Limb (tissue), 2 donors: ENCODE results near the gene C1orf21.
A peak's percentile ranks its signal among the peaks of the same experiment; 100 is the strongest.
"Not testable (repeated sequence)": the region's sequence is repeated elsewhere in the genome, so short reads cannot be mapped to it uniquely, and the experiment has no call there.

ENCODE experiments used
- DNase-seq, 2 donors: peaks; one replicate each; pipeline ENCODE4 v3.0.0-alpha.2; 2016; ENCODE audit errors: extremely low spot score in 2 of 2

The C1orf21 gene, protein sequence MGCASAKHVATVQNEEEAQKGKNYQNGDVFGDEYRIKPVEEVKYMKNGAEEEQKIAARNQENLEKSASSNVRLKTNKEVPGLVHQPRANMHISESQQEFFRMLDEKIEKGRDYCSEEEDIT

DNA sequence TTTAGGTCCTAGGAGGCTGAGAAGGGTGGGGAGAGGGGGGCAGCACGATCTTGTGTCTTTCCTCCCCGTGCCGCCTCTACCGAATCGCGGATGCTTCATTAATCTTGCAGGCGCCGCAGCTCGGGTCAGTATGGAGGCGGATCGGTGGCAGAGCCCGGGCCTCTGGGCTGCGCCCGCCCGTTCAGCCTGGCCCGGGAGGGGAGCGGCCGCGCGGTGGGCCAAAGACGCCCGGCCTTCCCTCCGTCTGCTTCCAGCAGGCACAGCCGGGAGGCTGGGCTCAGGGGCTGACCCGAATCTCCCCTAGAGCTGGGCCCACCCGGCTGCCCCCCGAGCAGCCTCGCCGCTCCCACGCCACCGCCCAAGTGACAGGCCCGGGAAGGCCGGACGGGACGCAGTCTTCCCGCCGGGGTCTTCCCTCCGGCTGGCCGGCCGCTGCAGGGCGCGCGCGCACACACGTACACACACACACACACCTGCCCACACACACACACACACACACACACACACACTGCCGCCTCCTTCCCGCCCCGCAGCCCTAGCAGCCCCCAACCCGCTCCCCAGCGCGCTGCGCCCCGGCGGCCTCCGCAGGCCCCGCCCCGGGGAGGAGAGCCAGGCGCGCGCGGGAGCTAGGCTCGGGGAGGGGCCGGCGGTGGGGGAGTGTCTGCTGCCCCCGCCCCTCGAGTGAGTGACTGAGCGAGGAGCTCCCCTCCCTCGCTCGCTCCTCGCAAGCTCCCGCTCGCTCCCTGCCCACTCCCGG is at the start of gene C1orf21:
Gene C1orf21 (plus strand): TSS at position 718 of the 757 bp plus-strand sequence. CDS start 90,481 bp downstream, outside the sequence.
- peak; percentile 94 to 96 for DNase-seq

DNA sequence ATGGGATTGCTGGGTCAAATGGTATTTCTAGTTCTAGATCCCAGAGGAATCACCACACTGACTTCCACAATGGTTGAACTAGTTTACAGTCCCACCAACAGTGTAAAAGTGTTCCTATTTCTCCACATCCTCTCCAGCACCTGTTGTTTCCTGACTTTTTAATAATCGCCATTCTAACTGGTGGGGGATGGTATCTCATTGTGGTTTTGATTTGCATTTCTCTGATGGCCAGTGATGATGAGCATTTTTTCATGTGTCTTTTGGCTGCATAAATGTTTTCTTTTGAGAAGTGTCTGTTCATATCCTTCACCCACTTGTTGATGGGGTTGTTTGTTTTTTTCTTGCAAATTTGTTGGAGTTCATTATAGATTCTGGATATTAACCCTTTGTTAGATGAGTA is 49.0 kb upstream of the C1orf21 start:
- not testable (repeated sequence) for DNase-seq

DNA sequence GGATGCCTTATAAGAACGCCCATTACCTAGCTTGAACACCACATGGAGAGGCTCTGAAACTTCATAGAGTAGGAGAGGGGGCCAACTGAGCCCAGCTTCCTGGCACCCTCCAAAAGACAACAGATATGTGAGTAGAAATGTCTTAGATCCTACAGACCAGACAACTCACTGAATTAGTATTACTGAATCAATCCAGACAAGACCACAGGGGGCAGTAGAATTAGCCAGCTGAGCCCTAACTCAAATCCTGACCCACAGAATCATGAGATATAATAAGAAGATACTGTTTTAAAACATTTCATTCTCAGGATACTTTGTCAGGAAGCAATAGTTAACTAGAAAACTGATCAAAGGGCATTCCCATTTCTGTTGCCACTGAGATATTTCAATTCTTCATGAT is 45.8 kb upstream of the C1orf21 start:
- DNase-seq = no peak

DNA sequence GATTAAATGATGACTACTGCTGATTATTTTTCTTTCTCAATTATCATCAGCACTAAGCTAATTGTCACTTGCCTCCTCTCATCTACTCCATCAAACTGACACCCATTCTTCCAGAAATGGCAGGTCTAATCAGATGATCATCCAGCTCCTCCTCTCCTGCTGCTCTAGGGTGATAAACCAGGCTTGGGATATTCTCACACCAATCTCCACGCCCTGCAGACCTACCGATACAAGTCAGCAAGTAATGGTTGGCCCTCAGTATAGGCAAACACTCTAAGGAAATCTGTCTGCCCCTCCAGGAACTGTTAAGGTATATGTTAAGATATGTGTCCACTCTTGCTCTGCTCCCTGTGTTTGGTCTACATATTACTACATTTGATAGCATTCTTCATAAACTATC is 36.3 kb upstream of the C1orf21 start:
- no peak for DNase-seq

DNA sequence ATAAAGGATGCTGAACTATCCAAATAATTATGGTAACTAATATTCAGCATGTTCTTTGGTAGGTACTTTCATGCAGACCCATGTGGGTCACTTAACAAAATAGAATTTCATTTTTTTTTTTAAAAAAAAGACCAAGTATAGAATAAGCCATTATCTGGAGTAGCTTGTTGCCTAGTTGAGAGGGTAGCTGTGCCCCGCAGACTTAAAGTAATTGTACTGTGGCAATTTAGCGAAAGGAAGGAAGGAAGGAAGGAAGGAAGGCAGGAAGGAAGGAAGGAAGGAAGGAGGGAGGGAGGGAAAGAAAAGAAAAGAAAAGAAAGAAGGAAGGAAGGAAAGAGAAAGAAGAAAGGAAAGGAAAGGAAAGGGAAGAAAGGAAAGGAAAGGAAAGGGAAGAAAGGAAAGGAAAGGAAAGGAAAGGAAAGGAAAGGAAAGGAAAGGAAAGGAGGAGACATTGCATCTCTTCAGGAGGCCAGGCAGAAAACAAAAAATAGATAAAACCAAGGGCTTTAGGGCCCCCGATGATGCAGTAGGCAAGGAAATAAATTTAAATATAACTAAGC is 35.3 kb upstream of the C1orf21 start:
- DNase-seq = no peak

DNA sequence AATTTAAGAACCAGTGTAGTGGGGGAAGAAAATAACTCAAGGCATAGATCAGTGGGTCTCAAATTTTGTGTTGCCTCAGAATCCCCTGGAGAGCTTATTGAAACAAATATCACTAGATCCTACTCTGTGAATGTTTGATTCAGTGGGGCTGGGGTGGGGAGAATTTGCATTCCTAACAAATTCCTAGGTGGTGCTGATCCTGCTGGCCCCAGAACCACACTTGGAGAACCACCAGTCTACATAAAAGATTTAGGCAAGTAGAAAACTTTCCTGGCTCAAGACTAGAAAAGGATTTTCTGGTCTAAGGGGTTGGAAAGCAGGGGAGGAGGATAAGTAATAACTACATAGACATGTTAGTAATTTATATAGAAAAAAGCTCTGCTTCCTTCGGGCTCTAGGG is 34.1 kb upstream of the C1orf21 start:
- no peak for DNase-seq

DNA sequence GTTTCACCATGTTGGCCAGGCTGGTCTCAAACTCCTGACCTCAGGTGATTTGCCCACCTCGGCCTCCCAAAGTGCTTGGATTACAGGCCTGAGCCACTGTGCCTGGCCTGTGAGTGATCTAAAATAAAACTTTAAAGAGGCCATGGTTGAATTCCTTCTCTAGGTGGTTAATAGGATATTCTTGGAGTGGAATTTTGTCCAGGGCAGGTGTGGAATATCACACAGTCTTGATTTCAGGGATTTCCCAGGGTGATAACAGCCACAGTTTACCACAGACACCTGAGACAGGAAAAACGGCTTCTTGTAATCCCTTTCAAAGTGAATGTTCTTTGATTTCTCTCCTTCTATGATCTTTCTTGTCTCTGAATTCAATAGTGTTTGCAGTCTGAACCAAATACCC is 32.1 kb upstream of the C1orf21 start:
- no peak for DNase-seq

DNA sequence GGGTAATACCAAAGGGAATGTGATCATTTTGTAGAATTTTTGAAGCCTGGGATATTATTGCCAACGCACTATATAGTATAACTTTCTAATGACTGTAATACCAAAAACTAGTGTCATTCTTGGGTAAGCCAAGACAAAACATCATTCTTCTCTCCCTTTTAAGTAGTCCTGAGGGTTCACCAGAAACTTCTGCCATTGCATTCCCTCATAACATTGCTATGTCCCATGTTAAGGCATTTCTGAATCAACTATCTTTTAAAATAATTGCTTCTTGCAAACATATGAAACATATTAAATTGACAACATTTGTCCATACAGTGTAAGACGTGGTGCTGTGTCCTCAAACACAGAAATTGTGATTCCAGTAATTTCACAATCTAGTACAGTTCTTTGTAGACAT is 29.9 kb upstream of the C1orf21 start:
- no peak for DNase-seq

DNA sequence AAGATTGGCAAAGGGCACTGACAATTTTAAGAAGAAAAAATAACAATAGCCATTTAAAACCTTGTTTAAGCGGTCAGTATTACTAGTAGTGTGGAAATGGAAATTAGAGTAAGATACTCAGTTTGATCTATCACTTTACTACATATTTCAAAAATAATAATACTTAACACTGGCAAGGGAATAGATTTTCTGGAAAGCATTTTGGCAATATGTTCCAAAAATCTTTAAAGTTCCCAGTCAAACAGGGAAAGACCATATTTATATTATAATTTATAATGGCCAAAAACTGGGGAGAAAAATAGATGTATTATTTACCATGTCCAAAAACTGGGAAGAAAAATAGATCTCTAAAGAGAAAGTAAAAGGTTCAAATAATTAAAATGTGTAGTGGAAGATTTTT is 28.6 kb upstream of the C1orf21 start:
- DNase-seq = no peak

DNA sequence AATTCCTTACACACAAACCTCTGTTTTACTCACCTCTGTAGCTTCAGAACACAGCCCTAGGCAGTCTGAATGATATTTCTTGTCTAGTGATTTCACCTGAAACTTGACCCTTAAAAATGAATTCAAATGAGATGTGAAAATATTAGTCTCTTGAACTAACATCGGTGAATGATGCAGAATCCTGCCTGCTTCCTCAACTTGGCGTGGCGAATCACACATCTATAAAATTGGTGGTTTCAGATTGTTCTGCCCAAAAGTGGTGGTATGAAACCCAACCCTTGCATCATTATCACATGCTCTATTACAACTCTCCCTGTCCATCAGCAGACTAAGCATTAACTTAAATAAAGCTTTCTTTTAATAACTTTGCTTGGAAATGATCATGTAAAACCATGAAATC is 26.9 kb upstream of the C1orf21 start:
- no peak for DNase-seq

DNA sequence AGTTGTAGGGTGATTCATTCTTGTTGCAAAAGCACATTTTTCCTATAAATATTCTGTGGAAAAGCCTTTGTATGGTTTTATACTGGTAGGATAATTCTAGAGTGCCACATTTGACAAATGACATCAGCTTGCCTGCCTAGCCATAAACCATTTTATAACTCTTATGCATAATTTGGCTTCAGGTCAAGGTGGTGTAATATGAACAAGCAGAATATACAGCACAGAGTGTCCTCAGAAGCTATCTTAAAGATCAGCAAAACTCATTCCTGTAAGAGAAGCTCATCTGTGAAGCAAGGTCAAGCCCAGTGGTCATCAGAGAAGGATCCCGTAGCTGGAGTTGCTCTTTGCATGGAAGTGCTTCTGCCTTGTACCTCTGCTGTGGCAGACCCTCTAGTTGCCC is 24.0 kb upstream of the C1orf21 start:
- no peak for DNase-seq

DNA sequence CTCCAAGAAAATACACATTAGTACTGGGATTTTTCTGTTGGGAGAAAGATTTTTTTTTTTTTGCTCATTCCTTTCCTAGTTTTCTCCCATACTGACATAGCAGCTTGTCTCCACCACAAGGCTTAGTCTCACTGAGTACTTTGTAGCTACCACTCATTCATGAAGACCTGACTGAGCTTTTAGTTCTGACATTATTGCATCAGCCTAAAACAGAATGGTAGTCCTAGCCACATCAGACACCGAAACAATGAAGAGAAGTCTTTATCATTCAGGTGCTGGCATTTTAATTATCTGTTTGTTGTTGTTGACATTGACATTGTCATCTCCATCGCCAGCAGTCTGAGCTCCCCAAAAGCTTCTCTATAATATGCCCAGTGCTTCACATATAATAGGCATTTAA is 21.1 kb upstream of the C1orf21 start:
- no peak for DNase-seq

DNA sequence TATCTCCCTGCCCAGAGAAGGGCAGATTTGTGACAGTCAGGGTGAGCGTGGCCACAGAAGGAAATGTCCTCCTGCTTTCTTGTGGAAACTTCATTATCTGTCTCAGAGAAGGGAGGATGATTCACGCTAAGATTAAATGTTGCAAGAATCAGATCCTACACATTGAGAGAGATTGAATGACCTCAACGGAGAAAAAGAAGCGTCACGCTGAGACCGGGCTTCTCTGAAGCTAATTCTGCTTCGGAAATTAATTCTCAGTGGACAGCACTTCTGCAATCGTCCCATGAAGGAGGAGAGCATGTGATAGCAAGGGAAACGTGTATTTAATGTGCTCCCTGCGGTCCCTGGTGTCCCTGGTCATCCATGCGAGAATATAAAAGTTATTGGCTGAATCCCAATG is 19.8 kb upstream of the C1orf21 start:
- DNase-seq = no peak

DNA sequence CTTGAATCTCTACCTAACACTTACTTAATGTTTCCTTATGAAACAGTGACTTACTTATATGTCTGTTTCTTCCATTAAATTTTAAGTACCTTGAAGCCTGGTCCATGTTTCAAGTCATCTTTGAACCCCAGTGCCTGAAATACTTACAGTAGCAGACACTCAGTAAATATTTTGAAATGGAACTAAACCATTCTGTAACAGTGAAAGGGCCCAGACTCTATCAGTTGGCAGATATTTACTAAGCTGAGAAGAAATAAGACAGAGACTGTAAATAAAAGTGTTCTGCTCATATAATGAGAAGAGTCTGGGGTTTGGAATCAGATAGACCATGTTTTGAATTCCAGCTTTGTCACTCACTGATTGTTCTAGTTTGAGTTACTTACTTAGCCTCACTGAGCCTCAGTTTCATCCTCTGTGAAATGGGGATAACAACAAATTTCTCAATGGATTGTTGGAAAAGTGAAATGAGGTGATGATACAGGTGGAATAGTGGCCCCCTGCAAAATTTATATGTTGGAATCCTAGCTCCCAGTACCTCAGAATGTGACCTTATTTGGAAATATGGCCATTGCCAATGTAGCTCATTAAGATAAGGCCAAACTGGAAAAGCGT is 19.3 kb upstream of the C1orf21 start:
- peak in 1 of 2 donors; percentile 38 for DNase-seq

DNA sequence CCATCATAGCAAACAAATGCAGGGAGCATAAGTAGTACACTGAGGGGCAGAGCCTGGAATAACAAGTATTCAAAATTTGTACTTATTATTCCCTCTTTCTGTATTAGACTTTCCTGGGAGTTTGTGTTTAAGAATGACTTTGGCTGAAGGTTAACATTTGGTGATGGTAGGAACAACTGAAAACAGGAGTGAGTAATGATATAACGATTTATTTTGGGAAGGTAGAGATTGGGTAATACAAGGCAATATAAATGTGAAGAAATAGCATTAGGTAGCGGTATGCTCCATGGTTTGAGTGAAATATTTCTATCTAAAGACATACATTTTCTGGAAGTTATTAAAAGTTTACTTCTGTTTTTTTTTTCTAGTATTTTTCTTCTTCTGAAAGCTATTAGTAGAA is 18.5 kb upstream of the C1orf21 start:
- no peak for DNase-seq

DNA sequence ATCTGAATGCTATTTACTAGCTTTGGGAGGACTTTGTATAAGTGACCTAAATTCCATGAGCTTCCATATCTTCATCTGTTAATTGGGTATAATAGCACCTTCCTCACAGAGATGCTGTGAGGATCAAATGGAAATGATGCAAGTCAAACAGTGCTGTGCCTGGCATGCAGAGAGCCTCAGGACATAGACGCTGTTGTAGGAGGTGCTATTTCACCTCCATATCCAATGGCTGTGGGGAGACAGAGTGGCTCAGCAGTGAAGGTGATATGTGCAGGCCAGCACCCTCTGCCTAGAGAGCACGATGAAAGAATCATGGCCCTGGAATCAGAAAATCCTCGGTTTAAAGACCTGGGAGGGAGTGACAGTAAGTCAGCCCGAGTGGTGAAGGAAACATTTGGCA is 16.0 kb upstream of the C1orf21 start:
- DNase-seq = no peak

DNA sequence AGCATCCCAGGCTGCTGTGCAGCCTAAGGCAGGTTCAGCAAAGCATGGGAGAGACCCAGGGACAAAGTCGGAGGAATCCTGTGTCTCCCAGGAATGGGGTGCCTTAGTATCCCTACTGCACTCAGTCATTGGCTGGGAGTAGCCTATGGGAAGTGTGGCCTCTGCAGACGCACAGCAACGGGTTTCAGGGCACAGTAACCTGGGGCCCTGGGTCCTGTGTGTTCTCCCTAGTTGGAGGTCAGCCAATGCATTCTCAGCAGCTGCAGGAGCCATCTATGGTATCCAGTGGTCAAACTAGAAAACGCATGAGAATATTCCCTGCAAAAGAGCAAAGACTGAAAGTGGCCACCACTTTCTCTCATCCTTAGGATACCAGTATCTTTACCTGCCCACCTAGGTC is 13.7 kb upstream of the C1orf21 start:
- DNase-seq = no peak

DNA sequence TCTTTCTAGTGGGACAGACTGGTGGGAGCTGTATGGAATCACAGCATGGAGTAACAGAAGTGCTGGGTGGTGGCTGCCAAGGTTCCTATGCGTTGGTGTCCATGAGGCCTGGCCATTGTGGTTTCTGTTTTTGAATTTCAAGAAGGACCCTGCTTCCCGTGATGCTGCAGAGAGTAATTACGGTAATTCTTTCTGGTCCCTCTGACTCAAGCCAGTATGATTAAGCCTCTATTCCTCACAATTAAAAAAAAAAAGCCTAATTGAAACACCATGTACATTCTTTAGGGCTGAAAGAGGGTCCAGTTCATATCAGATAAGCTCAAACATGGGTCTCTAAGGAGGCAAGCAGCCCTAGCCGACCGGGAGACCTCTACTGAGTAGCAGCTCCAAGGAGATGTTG is 10.5 kb upstream of the C1orf21 start:
- no peak for DNase-seq

DNA sequence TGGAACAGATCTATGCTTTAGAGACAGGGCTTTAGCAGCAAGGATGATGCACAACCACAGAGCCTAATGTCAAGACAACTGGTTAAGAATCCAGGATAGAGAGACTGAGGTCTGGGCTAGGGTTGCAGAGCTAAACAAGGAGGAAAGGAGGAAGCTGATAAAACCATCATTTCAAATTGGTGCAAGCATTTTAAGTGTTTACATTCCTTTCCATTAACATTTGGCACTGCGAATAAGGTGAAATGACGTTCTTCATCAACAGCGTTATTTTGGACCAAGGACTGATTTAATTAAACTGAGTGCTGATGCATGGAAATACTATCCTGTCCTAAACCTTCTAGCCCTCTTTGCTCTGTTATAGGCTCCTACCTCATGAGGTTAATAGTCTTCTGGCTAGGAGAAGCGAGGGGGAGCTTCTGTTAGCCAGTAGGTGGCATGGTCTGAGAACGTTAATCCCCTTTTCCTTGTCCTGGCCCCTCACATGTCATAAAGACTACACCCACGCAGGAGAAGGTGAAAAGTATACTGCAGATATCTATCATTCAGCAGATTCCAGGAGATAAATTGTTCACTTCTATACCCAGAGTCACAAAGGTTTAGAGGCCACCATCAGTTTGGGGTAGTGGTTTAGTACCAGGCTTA is 7.6 kb upstream of the C1orf21 start:
- no peak for DNase-seq

DNA sequence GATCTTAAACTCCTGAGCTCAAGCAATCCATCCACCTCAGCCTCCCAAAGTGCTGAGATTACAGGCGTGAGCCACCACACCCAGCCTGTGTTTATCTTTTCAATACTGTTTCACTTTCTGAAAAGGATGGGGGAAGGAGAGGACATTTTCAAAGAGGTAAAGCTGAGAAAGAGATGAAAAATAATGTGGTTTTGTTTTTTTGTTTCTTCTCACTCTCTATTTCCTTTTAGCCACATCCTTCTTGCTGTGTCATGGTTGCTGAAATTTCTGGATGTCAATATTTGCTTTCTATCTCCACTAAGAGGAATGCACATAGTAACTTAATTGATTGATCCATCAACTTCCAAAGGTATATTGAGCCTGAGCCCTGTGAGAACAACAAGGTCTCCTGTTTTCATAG is 6.4 kb upstream of the C1orf21 start:
- DNase-seq = no peak

DNA sequence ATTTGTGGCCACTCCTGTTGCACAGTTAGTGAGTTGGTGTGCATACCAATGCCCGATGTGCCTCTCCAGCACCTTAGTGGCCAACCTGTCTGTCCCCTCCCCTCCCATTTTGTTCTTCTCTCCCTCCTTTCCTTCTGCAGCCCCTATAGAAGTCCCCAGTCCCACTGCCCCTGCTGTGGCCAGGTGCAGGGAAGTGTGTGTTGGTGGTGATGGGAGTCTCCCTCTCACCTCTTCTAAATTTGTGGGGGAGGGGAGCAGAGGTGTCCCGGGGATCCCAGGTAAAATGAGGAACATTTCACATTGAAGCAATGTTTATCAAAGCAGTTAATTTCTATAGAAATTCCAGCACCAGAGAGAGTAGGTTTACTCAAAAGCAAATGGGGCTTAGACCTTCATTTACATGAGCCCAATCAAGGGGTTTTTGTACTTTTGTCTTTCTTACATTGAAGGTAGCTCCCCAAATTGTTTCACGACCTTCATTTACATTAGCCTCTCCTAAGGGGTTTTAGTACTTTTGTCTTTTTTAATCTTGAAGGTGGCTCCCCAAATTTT is 3.0 kb upstream of the C1orf21 start:
- no peak for DNase-seq

DNA sequence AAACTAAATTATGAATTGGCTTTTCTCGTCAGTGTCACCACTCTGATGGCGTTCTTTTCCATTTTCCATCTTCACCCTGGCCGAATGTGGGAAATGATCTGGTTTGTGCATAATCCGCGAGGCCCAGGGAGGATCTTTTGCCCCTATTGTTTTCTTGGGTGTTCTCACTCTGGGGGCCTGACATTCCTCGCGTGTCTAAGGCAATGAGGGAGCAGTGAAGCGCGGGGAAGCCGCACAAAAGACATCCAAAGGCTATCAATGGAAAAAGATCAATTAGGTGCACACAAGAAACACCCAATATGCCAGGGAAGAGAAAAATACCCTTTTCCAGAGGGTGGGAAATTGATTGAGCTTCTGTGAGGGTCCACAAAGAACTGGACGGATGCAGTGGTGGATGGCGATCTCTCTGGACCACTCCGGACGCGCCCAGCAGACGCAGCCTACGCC is 941 bp upstream of the C1orf21 start:
- no peak for DNase-seq
